Calu3 (cell line): Measurements from ENCODE around the gene ARX. TPM values are rescaled to one million over a fixed set of nuclear protein-coding genes. Genes with fewer than 3 reads are reported as not detected.

Experiments used
- BruUV-seq: library from RNA; stranded (reverse); fragments of 400-500 nt; replicated peaks from 2 replicates; lab custom pipeline; 2021; lab: Mats Ljungman, UMichigan
- CTCF ChIA-PET: fragments of 300-600 bp; sonication (Branson Sonifier 250); formaldehyde crosslinking; loops from one replicate; lab custom pipeline; 2022; ENCODE audit warnings: antibody characterized with exemption; lab: Charles Lee
- DNase-seq: peaks from one replicate; pipeline ENCODE4 v3.0.0; 2022
- H3K27ac Mint-ChIP-seq: one replicate; pipeline ENCODE4 v1.8.0; 2022; ENCODE audit warnings: mixed read lengths; ENCODE audit not compliant: unreplicated experiment
- H3K27me3 Mint-ChIP-seq: one replicate; pipeline ENCODE4 v1.8.0; 2022; ENCODE audit warnings: mixed read lengths; ENCODE audit not compliant: unreplicated experiment
- H3K36me3 Mint-ChIP-seq: one replicate; pipeline ENCODE4 v1.8.0; 2022; ENCODE audit warnings: mild to moderate bottlenecking, moderate library complexity, mixed read lengths; ENCODE audit not compliant: insufficient read depth, unreplicated experiment
- H3K4me1 Mint-ChIP-seq: one replicate; pipeline ENCODE4 v1.8.0; 2022; ENCODE audit warnings: mild to moderate bottlenecking, low read depth, mixed read lengths; ENCODE audit not compliant: unreplicated experiment
- H3K4me3 Mint-ChIP-seq: one replicate; pipeline ENCODE4 v1.8.0; 2022; ENCODE audit warnings: mild to moderate bottlenecking, low read depth, moderate library complexity, mixed read lengths; ENCODE audit not compliant: unreplicated experiment
- H3K9me3 Mint-ChIP-seq: one replicate; pipeline ENCODE4 v1.8.0; 2022; ENCODE audit warnings: low read depth, mixed read lengths; ENCODE audit not compliant: unreplicated experiment
- CTCF ChIP-seq: fragments of 200-600 bp; IDR thresholded peaks from one replicate; pipeline ENCODE4 v1.8.0; 2022; ENCODE audit warnings: antibody characterized with exemption; ENCODE audit not compliant: unreplicated experiment
- intact Hi-C: fragments of 100-400 bp; cut with micrococcal nuclease; formaldehyde crosslinking; loops from one replicate; pipeline ENCODE4 v1.10.0; 2022; ENCODE audit not compliant: unreplicated experiment
- total RNA-seq: library from RNA; stranded (reverse); gene quantifications from 2 replicates; pipeline ENCODE4 v1.2.3, GENCODE V29; 2022

Gene ARX
- total RNA-seq, 1 experiment from 2014 or later: not detected

GRCh38 chrX:25016938-25017598 is 1.3 kb upstream of the ARX start:
- CTCF ChIA-PET: no interaction called here
- H3K27ac Mint-ChIP-seq: no peak overlapping the region
- peak overlapping the region; percentile 57 for H3K4me3 Mint-ChIP-seq
- DNase-seq: no peak
- intact Hi-C loops: no loop called here
- H3K36me3 Mint-ChIP-seq: peaks cover 9% of the 10 kb centered on the region
- BruUV-seq: no TSS peak
- H3K9me3 Mint-ChIP-seq: no peaks in the 10 kb centered on the region
- peaks cover 90% of the 10 kb centered on the region for H3K27me3 Mint-ChIP-seq
- no peak for TF ChIP-seq CTCF
- peaks cover 16% of the 10 kb centered on the region for H3K4me1 Mint-ChIP-seq

- Mint-ChIP-seq H3K27me3 (peaks cover 84% of the 10 kb centered on the region), H3K36me3 (peaks cover 9% of the 10 kb centered on the region), H3K9me3 (no peaks in the 10 kb centered on the region), H3K4me3 (no peak overlapping the region), H3K27ac (no peak overlapping the region), H3K4me1 (peaks cover 16% of the 10 kb centered on the region)
- intact Hi-C loops: no loop called here
- no peak for TF ChIP-seq CTCF
- CTCF ChIA-PET: no interaction called here
- no peak for DNase-seq
- no TSS peak for BruUV-seq
Observed at GRCh38 chrX:25016361-25016671, 551 bp upstream of the ARX start.

GRCh38 chrX:25014366-25014838 is 1.4 kb downstream of the ARX start:
- no peak for TF ChIP-seq CTCF
- H3K4me3 Mint-ChIP-seq: peak overlapping the region; percentile 96
- H3K9me3 Mint-ChIP-seq: no peaks in the 10 kb centered on the region
- BruUV-seq: no TSS peak
- H3K27me3 Mint-ChIP-seq: peaks cover 79% of the 10 kb centered on the region
- intact Hi-C loops: no loop called here
- H3K27ac Mint-ChIP-seq: peak overlapping the region; percentile 23
- peaks cover 16% of the 10 kb centered on the region for H3K4me1 Mint-ChIP-seq
- DNase-seq: no peak
- CTCF ChIA-PET: no interaction called here
- H3K36me3 Mint-ChIP-seq: peaks cover 9% of the 10 kb centered on the region

- TF ChIP-seq CTCF: no peak
- Mint-ChIP-seq H3K4me1 (peaks cover 16% of the 10 kb centered on the region), H3K9me3 (no peaks in the 10 kb centered on the region), H3K36me3 (peaks cover 9% of the 10 kb centered on the region), H3K27ac (peak overlapping the region; percentile 23), H3K4me3 (peak overlapping the region; percentile 96), H3K27me3 (peaks cover 73% of the 10 kb centered on the region)
- CTCF ChIA-PET: no interaction called here
- no TSS peak for BruUV-seq
- intact Hi-C loops: no loop called here
- DNase-seq: no peak
Observed at GRCh38 chrX:25013632-25014365, 2.0 kb downstream of the ARX start.
